SK-N-DZ (cell line): ENCODE results near the gene ZDHHC14.

ENCODE experiments used
- DNase-seq: peaks from one replicate; pipeline ENCODE4 v3.0.0-alpha.2; 2015; ENCODE audit warnings: low spot score

The ZDHHC14 gene

GRCh38 chr6:157531986-157532365 is 151.0 kb downstream of the ZDHHC14 start:
- DNase-seq, result no peak

- DNase-seq, result peak; percentile 73
These were observed 152.3 kb downstream of the ZDHHC14 start for GRCh38 chr6:157533048-157533871.

GRCh38 chr6:157534134-157534871 is 153.3 kb downstream of the ZDHHC14 start:
- no peak for DNase-seq

- DNase-seq, result no peak
These were observed 154.0 kb downstream of the ZDHHC14 start for GRCh38 chr6:157534977-157535339.

GRCh38 chr6:157535340-157536222 is 154.6 kb downstream of the ZDHHC14 start:
- no peak for DNase-seq

- no peak for DNase-seq
These were observed 155.2 kb downstream of the ZDHHC14 start for GRCh38 chr6:157536223-157536545.

- no peak for DNase-seq
These were observed 156.6 kb downstream of the ZDHHC14 start for GRCh38 chr6:157537556-157537955.

- no peak for DNase-seq
These were observed 157.2 kb downstream of the ZDHHC14 start for GRCh38 chr6:157538168-157538567.

GRCh38 chr6:157538698-157539097 is 157.7 kb downstream of the ZDHHC14 start:
- no peak for DNase-seq

GRCh38 chr6:157539421-157539822 is 158.4 kb downstream of the ZDHHC14 start:
- DNase-seq, result no peak

- no peak for DNase-seq
These were observed 159.1 kb downstream of the ZDHHC14 start for GRCh38 chr6:157539900-157540752.

GRCh38 chr6:157541618-157542413 is 160.8 kb downstream of the ZDHHC14 start:
- peak; percentile 43 for DNase-seq

GRCh38 chr6:157542414-157543160 is 161.6 kb downstream of the ZDHHC14 start:
- DNase-seq, result no peak

- no peak for DNase-seq
These were observed 165.3 kb downstream of the ZDHHC14 start for GRCh38 chr6:157546321-157546720.

GRCh38 chr6:157547112-157547511 is 166.1 kb downstream of the ZDHHC14 start:
- DNase-seq, result no peak

GRCh38 chr6:157548635-157549467 is 167.9 kb downstream of the ZDHHC14 start:
- no peak for DNase-seq

GRCh38 chr6:157549468-157549745 is 168.4 kb downstream of the ZDHHC14 start:
- DNase-seq, result no peak

- DNase-seq, result no peak
These were observed 169.4 kb downstream of the ZDHHC14 start for GRCh38 chr6:157550114-157550989.
